NCI-H1930 (cell line): ENCODE results near the gene CHST8.

Experiments
- DNase-seq, 2 experiments: peaks; one replicate each; lab custom pipeline; 2025; lab: John Stamatoyannopoulos, UW

CHST8 gene

DNA sequence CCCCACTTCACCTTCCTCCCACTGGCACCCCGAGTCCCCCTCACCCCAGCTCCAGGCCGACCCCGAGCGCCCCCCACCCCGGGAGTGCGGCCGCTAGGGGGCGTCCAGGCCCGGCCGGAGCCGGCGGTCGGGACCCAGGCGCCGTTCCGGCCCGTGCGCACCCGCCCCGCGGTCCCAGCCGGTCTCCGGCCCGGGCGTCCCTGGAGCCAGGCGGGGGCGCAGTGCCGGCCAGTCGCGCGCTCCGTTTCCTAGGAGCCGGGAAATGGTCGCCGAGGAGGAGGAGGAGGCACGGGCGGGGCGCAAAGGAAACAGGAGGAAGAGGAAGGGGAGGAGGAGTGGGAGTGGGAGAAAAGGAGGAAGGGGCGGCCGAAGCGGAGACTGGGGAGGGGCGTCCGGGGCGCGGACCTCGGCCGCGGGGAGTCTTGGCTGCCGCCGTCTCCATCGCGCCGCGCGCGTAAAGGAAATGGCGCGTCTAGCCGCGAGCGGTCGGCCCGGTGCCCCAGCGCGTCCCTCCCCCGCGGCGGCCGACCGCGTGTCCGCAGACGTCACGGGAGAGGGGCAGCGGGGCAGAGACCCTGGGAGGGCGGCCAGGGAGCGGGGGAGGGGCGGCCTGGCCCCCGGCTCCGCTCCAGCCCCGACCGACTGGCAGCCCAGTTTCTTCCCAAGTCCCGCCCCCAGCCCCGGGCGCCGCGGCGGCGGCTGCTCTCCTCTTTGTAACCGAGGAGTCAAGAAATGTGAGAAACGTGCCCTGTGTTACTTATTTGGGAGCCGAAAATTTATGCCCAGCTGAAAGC lies 173.8 kb downstream of the CHST8 start:
- peak; percentile 78 to 91 for DNase-seq

DNA sequence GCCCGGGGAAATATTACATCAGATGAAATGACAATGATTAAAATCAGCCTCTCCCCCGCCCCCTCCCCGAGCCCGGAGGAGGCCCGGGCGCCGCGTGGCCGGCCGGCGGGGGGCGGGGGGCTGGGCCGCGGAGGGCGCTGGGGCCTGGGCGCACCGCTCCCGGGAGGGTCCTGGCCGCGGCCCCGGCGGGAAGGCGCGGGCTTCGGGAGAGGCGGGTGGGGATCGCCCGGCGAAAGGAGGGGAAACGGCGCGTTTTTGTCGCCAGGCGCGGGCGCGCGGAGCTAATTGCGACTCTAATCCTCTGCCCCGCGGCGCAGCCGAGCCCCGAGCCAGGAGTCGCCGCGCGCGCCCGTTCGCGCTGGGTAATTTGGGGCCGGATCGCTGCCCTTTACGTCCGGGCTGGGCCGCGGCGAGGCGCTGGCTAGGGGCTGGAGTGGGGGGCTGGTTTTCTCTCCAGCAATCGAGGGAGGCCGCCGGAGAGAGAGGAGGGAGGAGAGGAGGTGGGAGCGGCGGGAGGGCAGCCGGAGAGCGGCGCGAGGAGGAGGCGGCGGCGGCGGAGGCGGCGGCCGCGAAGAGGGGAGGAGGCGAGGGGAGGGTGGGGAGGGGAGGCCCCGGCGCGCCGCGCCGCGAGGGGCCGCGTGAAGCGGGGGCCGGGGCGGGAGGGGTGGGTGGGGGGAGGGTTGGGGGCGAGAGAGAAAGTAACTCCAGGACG lies 174.6 kb downstream of the CHST8 start, which contains the start of gene KCTD15:
TSS of gene KCTD15 (plus strand) at position 707 of the 712 bp plus-strand sequence. CDS start 3,585 bp downstream, outside the sequence.
- DNase-seq: peak in 1 of 2 experiments; percentile 73

DNA sequence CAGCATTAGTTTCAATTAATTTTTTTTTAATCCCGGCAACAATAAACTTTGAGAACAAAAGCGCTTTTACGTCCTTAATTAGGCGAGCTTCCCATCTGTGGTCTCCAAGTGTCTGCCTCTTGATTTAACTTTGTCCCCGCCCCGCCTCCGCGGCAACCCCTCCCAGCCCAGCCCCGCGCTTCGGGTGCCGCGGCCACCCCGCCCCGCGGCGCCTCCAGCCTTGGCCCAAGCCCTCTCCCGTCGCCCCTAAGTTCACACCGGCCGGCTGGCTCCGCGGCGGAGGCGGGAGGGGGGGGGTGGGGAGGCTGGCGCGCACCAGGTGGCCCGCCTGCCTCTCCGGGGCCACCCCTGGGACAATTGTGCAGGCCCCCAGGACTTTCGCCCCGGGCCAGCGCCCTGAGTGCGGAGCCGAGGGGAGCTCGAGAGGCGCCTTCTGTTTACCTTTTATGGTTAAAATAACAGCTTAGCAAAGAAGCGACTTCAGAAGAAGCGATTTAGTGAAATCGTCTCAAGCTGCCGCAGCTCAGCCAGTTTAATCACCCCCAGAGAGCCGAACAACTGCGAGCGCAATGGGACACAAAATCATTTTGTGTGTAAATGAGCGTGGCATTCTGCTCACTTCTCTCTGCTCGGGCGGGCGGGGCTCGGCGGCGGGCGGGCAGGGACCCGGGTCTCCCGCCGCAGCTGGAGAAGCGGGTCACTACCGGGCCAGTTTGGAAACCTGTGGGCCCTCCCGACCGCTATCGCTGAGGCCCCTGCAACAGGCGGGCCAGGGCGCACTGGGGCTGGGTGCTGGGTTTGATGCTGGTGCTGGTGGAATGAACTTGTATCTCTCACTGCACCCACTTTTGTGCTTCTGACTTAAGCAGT lies 176.3 kb downstream of the CHST8 start:
- DNase-seq: no peak

DNA sequence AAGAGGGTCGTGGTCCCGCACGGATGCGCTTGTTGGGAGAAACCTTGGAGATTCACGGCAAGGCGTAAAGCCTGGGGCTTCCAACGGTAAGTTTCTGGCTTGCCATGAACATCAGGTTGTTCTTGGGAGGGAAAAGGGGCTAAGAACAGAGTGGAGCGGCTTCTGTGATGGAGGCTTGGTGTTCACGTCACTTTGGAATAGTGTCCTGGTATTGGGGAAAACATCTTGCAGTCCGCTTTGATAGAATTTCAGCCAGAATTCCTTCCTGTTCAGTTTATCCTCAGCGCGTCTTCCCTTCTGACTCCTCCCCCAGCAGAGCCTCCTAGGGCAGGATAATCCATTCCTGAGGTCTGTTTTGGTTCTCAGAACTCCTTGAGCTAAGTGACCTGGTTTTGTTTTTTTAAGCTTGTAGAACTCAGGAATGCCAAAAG lies 176.9 kb downstream of the CHST8 start:
- no peak for DNase-seq

DNA sequence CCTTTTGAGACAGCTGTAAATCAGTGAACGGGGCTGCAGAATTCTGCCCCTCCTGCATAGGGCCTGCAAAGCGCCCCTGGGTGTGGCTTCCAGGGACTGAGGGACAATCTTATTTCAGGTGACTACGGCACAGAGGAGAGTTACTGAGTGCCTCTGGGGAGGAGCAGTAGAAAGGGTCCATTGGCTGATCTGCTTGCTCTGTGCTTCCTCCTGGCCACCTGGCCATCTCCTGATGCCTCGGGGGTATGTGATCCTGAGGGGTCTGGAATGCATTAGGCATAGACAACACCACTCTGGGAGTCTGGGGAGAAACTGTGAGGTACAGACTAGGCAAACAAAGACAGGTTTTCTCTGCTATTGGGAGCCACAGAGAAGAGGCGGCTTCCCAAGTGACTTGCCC lies 177.7 kb downstream of the CHST8 start:
- no peak for DNase-seq

DNA sequence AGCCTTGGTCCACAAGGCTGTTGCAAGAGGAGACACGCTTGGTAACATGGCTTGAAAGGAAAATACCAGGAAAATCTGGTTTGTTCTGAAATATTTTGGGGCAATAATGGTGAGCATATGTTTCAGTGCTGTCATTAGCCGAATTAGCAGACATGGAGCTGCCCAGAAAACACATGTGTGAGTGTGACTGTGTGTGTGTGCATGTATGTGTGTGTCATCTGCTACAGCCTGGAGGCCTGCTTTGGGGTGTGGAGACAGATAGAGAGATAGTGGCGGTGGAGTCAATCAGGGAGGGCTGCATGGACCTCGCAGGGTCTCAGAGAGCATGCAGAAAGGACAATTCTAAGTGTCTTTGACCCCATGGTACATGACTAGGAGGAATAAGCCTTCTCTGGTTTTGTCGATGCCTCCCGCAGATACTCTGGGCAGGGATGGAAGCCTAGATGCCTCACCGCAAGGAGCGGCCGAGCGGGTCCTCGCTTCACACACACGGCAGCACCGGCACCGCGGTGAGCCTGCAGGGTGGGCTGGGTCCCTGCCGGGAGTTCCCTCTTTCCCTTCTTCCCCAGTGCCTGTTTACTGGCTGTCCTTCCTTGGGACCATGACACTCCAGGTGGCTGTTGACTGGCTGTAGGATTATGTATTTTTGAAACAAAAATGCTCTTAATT lies 178.4 kb downstream of the CHST8 start:
- no peak for DNase-seq

DNA sequence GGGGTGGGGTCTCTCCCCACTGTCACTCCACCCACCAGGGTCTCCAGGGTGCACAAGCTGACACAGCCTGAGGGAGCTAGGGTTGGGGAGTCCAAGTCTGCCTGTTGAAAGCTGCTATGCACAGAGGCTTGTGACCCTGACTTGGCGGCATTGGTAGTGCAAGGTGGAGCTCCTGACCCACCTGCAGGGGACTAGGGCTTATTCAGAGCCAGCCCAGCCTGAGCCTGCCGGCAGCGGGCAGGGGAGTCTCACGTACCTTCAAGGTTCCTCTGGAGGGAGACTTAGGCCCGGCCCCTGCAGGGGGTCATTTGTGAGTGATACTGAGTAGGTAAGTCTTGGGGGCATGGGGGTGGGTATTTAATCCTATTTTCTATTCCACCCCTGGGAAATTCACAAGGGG lies 179.7 kb downstream of the CHST8 start:
- no peak for DNase-seq

DNA sequence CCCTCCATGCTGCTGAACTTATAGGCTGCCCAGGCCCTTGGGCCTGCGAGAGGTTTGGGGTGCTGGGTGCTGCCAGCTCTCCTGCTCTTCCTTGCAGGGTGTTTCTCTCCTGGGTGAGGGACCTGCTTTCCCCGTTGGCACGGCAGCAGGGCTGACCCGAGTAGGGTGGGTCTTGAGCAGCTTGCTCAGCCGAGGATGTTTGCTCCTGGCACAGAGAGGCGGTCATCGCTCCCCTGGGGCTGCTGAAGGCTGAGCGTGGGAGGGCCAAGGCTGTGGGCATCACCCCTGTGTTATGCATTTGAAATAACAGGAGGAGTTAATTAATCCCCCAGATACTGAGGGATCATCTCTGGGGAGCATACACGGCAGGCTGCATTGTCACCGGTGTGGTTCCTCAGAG lies 180.2 kb downstream of the CHST8 start:
- no peak for DNase-seq

DNA sequence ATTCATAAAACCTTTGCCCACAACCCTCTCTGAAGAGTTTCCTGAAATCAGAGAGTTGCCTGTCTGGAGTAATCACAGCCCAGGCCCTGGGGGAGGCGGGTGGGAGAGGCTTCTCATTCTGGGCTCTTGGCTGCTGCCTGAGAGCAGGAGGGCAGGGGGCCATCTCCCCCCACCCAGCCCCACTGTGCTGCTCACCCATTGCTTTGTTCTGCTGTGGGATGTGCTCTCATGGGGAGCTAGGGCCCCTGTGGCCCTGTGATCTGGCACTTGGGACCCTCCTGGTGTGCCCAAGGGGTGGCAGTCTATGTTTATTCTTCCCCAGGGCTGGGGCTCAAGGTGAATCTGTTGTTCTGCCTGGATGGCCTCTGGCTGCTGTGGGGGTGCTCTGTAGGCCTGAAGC lies 181.0 kb downstream of the CHST8 start:
- DNase-seq: no peak

DNA sequence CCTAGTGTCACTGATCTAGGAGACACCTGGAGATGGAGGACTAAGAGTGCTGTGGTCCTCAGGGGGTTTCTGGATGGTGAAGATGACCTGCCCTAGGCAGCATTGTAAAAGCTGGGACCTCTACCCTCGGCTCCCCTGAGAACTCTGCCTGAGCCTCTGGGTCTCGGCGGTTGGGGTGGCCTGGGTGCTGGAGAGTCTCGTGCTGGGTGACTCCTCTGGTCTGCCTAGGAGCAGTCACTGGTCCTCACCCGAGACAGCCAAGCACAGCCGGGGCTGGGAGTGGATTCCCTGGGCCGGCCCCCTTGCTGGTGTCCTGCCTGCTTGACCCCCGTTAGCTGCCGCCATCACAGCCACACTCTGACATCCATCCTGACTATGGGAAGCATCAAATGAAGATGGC lies 181.6 kb downstream of the CHST8 start:
- no peak for DNase-seq

DNA sequence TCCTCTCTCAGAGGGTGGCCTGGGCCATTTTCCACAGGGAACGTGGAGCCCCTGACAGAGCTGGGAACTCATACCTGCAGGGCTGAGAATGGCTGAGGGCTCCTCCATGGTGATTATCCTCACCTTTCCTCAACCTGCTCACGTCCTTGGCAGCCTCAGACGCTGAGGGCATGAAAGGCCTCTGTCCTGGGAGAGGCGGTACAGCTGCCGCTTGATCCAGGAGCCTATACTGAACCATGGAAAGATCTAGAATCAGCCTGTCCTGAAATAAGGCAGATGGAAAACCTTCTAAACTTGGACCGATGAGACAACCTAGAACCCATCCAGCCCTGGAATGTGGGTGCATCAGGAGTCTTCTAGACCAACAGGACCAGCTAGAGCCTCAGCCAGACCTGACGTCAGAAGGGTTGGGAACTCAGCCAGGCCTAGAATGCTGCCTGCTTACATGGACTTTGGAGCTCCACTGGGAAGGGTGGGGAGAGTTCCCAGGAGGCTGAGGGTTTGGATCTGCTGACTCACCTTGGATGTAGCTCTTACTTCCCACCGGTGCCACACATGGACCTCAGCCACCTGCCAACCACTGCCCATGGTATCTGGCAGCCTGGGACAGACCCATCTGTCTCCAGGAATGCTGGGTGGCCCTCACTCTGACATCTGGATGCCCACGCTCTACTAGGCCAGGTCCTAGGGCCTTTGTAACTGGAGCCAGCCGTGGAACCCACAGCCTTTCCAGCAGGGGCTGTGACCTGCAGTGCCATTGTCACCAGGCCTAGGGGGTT lies 182.5 kb downstream of the CHST8 start:
- DNase-seq: no peak

DNA sequence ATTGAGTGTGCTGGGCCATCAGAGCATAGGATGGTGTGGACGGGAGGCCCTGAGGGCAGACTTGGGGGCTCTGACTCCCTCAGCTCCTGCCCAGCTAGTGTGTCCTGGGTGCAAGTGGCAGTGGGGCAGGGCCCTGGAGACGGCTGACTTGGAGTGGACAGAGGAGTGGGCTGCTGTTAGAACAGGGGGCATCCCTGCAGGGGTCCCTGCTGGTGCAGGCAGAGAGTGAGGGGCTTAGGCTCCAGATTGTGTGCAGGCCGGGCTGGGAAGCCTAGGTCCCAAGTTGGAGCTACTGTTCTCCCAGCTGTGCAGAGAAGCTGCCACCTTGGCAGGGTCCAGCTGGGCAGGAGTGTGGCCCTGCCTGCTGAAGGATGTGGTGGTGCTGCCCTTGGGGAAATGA lies 183.6 kb downstream of the CHST8 start:
- DNase-seq: no peak

DNA sequence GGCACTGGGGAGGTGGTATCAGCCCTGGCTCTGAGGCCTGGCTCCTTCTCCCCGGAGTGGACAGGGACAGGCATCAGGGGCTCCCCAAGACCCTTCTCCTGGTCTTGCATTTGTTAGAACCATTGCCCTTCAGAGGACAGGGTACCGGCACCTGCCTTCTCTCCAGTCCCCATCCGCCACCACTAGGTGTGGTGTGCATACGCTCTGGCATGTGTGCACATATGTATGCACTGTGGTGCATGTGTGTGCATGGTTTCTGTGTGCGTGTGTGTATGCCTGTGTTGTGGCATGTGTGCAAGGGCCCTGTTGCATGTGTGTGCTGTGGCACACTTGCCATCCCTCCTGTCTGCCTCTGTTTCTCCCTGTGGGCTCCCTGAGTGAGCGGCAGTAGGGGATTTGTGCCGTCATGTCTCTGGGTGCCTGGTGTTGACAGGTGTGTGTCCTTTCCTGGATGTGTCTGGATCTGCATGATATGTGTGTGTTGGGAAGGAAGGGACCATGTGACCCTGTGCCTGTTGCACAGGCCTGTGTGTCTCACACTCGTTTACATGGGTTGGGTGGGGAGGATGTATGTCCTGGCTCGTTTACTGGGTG lies 184.2 kb downstream of the CHST8 start:
- DNase-seq: no peak

DNA sequence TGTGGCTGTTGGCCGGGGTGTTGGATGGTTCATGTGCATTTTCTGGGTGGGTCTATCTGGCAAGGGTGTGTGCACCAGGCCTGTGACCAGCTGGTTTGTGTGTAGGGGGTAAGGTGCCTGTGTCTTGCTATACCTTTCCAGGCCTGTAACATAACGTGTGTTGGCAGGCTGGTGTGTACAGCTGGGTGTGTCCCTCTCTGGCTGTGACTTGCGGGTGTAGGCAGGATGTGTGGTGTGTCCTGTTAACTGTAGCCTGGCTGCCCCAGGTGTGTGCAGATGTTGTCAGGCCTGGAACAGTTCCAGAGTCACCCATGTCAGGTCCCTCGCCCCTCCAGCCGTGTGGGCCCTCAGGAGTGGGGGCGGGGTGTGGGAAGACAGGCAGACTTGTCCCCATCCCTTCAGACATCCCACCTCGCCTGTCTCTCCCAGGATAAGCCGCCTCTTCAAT lies 184.7 kb downstream of the CHST8 start:
- DNase-seq: no peak

DNA sequence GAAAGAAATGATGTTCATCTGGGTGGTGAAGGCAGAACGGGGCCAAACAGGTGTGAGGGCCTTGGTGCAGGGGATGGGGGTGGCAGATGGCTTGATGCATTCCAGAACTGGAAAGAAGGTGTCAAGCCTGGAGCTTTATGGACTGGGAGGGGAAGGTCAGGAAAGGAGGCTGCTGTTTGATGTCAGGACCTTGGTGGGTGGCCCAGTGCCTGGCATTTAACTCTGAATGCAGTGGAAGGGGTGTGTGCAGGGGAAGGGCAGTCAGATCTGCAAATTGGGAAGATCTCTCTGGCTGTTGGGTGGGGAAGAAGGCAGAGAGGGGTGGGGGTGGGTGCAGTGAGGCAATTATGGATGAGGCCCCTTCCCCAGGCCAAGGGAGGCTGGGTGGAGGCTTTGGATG lies 186.6 kb downstream of the CHST8 start:
- DNase-seq: no peak

DNA sequence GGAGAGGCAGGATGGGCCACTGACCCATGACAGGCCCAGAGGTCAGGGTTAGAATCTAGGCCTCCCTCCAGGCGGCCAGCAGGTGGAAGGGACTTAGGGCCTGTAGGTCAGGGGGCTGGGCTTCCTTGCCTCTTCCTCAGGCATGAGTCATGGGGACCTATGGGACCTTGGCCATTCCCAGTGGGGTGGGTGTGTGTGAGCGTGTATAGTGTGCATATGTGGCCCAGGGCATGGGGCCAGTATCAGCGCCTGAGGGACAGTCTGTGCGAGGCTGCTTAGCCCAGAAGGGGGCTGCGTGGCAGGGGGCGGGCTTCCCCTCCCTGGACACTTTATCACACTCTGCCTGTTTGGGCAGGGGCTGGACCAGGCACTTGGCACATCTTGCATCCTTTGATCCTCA lies 188.2 kb downstream of the CHST8 start:
- DNase-seq: no peak

DNA sequence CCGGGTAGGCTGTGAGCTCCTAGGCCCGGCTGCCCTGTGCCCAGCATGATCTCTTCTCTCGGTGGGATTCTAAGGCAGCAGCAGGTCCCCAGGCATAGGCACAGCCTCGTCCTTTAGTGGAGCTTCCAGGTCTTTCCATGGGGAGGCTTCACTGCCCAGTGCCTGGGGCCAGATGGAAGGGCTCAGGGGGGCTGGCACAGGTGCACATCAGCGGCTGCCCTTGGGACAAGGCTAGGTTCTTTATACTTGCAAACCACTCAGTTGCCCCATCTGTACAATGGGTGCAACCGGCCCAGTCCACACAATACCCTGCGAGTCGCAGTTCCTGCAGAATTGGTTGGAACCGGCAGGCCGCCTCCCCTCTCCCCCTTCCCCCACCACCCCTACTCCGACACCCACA lies 189.1 kb downstream of the CHST8 start:
- DNase-seq: no peak

DNA sequence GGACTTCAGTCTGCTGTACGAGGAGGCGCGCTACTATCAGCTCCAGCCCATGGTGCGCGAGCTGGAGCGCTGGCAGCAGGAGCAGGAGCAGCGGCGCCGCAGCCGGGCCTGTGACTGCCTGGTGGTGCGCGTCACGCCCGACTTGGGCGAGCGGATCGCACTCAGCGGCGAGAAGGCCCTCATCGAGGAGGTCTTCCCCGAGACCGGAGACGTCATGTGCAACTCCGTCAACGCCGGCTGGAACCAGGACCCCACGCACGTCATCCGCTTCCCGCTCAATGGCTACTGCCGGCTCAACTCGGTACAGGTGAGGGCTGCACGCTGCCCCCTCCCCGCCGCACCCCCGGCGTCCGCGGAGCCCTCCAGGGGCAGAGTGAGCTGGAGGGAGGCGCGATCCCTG lies 189.5 kb downstream of the CHST8 start:
- no peak for DNase-seq

DNA sequence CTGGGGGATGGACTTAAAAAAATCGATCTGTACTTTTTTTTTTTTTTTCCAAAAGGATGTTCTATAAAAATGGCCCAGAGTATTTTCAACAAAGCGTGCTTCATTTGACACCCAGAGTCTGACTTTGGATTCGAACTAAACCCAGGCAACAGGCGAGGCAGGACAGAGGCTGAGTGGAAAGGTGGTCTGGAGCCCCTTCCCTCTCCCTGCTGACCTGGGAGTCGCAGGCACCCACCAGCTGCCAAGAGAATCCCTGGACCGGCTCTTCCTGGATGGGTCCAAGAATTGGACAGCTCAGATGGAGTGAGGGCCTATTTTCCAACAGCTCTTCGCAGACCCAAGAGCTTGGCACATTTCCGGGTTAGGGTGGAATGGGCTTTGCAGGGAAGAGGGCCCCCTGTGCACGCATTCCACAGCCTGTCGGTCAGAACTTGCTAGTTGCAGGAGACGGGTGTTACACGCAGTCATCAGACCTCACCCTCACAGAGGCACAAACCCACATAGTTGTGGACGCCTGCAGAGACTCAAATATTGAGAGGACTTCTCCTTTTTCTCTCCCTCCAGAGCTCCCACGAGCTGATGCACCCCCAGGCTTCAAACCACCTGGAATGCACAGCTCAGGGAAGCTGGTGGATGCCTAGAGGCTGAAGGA lies 190.1 kb downstream of the CHST8 start:
- DNase-seq: no peak
